GM12874 (cell line): ENCODE measurements around the gene WWC2.

Source experiments
- CTCF ChIP-seq: IDR thresholded peaks from 2 replicates; pipeline ENCODE4 v1.5.1; 2011; ENCODE audit warnings: low read depth, mild to moderate bottlenecking, control low read depth, low read length, moderate library complexity; ENCODE audit not compliant: insufficient read depth

Gene WWC2

GRCh38 chr4:183171484-183172267, 72.6 kb downstream of the WWC2 start:
- no peak for TF ChIP-seq CTCF

- no peak for TF ChIP-seq CTCF
Observed at GRCh38 chr4:183172881-183173280, 73.8 kb downstream of the WWC2 start.

- no peak for TF ChIP-seq CTCF
Observed at GRCh38 chr4:183173580-183174526, 74.8 kb downstream of the WWC2 start.

- no peak for TF ChIP-seq CTCF
Observed at GRCh38 chr4:183175631-183176232, 76.7 kb downstream of the WWC2 start.

- TF ChIP-seq CTCF, result no peak
Observed at GRCh38 chr4:183177001-183177400, 77.9 kb downstream of the WWC2 start.

GRCh38 chr4:183178201-183178600, 79.1 kb downstream of the WWC2 start:
- no peak for TF ChIP-seq CTCF

- no peak for TF ChIP-seq CTCF
Observed at GRCh38 chr4:183180096-183180495, 81.0 kb downstream of the WWC2 start.
